GM19193 (cell line): ENCODE measurements around the gene LPCAT2.

Experiments
- POLR2A ChIP-seq: IDR thresholded peaks from 4 replicates; pipeline ENCODE4 v1.6.1; 2011; ENCODE audit not compliant: insufficient read depth, insufficient read length; ENCODE audit errors: extremely low read depth

The LPCAT2 gene, protein sequence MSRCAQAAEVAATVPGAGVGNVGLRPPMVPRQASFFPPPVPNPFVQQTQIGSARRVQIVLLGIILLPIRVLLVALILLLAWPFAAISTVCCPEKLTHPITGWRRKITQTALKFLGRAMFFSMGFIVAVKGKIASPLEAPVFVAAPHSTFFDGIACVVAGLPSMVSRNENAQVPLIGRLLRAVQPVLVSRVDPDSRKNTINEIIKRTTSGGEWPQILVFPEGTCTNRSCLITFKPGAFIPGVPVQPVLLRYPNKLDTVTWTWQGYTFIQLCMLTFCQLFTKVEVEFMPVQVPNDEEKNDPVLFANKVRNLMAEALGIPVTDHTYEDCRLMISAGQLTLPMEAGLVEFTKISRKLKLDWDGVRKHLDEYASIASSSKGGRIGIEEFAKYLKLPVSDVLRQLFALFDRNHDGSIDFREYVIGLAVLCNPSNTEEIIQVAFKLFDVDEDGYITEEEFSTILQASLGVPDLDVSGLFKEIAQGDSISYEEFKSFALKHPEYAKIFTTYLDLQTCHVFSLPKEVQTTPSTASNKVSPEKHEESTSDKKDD

DNA sequence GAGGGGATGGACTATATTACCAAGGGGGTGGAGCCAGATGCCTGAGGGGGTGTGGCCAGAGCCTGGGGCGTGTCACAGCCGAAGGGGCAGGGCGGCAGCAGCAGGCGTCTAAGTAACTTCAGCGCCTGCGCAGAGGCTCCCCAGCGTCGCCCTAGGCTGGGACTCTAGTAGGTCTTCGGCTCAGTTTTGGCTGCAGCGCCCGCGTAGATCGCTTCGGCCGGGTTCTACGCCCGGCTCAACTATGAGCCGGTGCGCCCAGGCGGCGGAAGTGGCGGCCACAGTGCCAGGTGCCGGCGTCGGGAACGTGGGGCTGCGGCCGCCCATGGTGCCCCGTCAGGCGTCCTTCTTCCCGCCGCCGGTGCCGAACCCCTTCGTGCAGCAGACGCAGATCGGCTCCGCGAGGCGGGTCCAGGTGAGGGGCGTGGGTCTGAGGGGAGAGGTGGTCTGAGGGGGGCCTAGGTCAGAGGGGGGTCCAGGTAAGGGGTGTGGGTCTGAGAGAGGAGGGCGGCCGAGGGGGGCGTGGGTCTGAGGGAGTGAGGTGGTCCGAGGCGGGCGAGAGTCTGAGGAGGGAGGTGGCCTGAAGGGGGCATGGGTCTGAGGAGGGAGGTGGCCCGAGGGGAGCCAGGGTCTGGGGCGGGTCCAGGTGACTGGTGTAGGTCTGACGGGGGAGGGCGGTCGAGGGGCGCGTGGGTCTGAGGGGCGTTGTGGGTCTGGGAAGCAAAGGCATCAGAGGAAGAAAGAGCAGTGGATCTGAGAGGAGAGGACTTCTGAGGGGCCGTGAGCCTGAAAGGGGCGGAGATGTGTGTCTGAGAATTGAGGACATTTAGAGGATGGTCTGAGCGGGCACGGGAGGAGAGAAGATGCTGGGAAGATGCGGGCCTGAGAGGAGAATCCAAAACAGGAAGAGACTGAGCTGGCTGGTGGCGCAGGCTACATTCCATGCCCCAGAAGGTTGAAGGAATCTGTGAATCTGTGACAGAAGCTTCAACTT is at the start of gene LPCAT2:
LPCAT2 (plus strand) TSS at position 132 of the 991 bp plus-strand sequence; CDS start at position 242, 110 bp downstream.
- no peak for TF ChIP-seq POLR2A

DNA sequence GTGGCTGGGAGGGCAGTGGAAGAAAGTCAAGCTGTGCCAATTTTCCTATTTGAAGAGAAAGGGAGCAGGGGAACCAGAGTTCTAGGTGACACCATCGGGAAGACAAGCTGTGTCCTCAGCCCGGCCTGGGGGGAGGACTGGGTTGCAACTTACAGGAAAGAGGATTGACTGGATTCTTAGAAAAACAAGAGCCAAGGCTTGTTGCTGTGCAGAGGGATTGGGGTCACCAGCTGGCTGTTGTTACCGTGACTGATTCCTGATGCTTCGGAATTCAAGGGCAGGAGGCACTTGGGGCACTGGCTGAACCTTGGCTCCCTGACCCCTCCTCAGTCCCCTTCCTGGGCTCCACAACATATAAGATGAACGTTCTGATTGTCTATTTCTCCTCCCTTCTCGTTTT is 46.6 kb upstream of the LPCAT2 start:
- no peak for TF ChIP-seq POLR2A

DNA sequence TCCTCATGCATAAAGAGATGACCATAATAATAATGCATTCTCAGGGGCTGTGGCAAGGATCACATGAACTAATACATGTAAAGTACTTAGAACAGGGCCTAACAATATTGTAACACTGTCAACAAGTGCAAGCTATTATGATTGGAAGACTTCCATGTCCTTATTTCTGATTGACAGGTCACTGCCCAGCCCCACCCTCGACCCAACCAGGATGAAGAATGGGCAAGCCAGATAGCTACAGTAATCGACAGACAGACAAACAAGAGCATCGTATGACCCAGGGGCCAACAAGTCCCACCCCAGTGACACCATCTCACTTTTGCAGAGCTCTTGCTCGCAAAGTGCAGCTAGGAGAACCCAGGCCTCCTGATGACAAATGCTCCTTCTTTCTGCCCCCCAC is 44.5 kb upstream of the LPCAT2 start:
- no peak for TF ChIP-seq POLR2A

DNA sequence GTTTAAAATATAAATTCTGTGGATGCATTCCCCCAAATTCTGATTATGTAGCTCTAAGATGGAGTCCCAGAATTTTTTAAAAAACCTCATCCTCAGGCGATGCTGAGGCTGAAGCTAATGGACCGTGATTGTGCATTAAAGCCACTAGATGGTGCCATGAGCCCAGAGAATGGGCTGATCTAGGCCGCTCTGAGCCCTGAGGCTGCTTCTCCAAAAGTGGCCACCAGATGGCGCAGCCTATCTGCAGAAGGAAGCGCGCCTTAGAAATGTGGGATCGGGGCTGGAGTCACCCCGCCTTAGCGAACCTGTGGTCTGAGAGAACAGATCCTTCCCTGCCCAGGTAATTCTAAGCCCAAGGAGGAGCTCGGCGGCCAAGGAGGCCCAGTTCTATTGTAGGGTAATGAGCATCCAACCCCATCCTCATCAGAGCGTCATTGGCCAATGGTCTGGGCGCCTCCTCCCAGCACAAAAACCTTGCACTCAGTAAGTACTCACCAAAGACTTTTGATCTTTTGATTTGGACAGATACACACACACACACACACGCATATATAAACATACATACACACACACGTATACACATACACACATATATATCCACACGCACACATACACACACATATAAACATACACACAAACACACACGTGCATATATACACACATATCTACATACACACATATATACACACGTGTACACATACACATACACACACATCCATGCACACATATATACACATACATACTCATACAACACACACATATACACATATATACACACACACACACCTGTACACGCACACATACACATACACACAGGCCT is 43.6 kb upstream of the LPCAT2 start:
- TF ChIP-seq POLR2A = no peak

DNA sequence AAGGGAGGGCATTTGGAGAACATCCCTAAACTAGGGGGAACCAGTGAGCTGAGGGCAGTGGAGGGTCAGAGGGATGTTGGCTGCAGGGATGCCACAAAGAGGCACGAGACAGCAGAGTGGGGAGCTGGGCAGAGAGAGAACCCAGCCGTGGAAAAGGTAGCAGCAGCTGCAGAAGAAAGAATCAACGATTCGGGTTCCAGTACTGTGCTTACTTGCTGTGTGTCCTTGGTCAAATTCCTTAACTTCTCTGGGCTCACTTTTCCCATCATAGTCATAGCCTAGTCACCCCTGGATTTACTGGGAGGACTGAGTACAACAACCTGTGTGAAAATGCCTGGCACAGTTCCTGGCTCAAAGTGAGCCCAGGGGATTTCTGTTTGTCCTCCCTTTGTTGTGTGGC is 42.7 kb upstream of the LPCAT2 start:
- no peak for TF ChIP-seq POLR2A

DNA sequence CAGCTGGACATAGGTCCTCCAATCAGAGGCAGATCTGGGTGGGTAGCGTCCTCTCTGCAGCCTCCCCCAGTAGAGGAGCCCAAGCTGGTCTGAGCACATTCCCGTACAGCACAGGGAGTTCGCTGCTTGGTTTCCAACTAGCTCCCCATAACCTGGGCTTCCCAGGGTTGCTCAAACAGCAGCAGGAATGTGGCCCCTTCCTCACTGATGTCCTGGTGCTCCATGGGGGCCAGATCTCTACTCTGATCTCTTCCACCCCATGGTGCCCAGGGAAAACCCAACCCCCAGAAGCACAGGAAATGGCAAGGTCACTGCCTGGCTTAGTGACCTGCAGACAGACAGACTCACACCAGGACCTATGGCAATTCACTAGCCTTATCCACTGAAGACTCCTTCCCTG is 41.0 kb upstream of the LPCAT2 start:
- TF ChIP-seq POLR2A = no peak

DNA sequence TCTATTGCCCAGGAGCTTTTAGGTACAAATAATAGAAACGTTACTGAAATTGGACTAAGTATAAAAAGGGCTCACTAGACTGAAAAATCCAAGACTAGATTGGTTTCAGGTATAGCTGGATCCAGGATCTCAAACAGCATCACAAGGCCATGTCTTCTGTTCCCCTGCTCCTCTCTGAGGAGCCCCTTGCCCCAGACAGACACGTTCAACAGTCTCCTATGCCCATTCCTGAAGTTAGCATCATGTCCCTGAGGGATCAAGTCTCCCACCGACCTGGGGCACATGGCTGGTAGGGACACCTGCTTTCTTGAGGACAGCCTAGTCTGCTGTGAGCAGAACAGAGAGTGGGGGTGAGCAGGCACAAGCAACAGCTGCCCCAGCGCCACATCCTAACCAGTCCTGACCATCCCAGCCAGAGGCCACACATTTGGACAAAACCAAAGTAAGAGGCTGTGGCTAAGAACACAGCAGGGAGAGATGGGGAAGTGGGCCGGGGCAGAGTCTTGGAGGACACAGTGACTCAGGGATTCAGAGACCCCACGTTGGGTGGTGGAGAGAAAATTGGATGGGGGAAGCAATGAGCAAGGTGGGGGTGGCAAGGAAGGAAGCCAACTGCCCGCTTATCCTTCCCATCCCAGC is 40.4 kb upstream of the LPCAT2 start:
- no peak for TF ChIP-seq POLR2A

DNA sequence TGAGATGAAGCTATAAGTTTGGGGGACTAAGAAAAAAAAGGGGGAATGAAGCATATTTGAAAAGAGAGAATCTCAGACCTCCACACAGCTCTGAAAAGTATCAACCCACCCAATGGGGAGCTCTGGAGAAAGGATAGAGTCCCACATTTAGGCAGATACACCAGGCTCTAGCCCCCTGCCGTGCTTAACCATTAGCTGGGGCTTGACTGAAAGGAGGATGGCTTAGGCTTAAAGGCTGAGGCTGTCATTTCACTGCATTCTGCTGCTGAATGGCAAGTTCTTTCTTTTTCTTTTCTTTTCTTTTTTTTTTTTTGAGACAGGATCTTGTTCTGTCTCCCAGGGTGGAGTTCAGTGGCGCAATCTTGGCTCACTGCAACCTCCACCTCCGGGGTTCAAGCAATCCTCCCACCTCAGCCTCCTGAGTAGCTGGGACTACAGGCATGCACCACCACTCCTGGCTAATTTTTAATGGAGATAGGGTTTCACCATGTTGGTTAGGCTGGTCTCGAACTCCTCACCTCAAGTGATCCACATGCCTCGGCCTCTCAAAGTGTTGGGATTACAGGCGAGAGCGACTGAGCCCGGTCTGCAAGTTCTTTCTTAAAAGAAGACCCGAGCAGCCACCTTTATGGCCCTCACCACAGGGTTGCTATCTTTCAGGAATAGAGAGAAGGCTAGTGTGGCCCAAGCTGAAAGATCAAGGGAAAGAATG is 38.9 kb upstream of the LPCAT2 start:
- TF ChIP-seq POLR2A = no peak

DNA sequence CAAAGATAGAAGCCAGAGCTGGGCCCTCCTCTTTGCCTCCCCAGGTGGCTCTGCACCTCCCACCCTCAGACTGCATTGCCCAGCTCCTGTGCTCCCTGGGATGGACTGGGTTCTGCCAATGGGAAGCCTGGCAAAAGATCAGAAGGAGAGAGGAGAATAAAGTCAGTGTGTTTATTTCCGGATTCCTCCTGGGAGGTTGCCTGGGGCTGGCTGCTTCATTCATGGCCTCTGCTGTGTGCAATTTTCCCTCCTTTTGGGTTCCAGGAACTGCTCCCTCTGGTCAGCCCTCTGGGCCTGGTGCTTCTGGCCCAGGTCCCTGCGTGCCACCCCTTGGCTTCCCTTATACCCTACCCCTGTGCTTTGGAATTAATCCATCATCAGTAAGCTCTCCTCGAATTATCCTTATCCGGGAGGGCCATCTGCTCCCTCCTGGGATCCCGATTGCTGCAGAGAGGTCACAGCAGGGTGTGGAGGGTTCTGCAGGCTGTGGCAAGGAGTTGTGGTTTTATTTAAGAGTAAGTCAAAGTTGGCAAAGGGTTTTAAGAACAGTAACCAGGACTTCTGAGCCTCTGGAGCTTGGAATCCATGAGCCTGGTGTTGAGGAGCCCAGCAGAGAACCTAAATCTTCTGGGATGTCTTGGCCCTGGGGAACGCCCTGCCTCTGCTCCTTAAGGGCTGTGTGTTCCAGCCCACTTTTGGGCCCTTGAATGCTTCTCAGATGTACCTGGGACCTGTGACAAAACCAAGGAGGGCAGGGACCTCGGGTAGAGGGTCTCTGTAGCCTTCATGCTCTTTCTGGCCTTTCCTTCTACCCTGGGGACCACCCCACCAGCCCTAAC is 38.1 kb upstream of the LPCAT2 start:
- no peak for TF ChIP-seq POLR2A

DNA sequence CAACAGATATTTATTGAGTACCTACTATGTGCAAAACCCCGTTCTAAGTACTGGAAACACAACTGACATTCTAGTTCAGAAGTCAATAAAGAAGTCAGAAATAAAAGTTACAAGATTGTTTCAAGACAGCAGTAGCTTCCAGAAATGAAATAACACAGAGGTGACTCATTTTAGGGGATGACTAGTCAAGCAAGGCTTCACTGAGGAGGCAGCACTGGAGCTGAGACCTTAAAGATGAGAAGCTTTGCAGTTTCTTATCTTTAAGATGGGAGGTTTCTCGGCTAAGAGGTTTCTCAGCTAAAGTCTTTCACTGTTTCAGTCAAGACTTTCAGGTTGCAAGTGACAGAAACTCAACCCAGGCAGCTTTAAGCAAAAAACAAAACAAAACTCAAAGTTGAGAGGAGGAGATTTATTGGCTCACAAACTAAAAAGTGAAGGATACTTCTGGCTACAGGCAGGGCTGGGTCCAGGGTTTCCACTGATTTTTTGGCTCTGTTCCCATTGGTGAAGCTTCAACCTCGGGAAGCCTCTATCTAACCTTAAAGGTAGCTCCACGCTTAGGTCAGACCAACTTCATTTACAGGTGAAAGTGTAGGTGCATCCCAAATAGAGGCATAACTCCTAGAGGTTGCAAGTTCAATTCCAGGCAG is 37.3 kb upstream of the LPCAT2 start:
- TF ChIP-seq POLR2A = no peak

DNA sequence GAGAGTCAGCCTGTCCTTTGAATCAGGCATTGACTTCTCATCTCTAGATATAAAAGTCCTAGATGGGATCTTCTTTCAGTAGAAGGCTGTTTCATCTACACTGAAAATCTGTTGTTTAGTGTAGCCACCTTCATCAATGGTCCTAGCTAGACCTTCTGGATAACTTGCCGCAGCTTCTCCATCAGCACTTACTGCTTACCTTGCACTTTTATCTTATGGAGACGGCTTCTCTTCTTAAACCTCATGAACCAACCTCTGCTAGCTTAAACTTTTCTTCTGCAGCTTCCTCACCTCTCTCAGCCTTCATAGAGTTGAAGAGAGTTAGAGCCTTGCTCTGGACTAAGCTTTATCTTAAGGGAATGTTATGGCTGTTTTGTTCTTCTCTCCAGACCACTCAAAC is 35.3 kb upstream of the LPCAT2 start:
- no peak for TF ChIP-seq POLR2A

DNA sequence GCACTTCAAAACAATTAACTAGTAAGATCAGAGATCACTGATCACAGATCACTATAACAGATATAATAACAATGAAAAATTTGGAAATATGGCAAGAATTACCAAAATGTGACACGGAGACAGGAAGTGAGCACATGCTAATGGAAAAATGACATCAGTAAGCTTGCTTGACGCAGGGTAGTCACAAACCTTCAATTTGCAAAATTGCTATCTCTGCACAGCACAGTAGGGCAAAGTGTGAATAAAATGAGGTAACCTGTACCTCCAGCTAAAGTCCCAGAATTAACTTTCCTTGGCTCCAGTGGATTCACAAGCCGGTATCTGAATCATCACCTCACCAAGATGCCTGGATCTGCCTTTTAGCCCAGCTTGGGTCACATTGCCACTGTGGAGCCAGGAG is 34.1 kb upstream of the LPCAT2 start:
- no peak for TF ChIP-seq POLR2A

DNA sequence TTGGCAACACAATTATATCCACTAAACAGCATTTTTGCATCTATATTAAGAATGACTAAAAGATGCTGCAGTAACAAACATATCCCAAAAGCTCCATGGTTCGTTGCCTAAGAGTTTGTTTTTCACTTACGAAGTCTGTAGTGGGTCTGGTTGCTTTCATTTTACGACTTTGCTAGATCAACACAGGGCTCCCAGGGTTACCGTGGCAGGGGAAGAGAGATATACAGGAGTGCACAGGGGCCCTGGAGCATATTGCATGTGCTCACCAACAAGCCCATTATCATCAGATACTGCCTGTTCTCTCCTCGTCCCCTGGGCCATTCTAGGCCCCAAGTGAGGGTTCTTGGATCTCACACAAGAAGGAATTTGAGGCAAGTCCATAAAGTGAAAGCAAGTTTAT is 33.0 kb upstream of the LPCAT2 start:
- TF ChIP-seq POLR2A = no peak
